ENCODE results near the gene CISD3.

- TF ChIP-seq EZH2 (IDR thresholded peaks at IDR 0.05; ENCODE audit: insufficient read depth, poor library complexity, severe bottlenecking) (no peak), EZH2phosphoT487 (IDR thresholded peaks at IDR 0.05; ENCODE audit: insufficient read depth, low read depth) (no peak)
Observed at GRCh38 chr17:38742411-38743308, 12.5 kb downstream of the CISD3 start.

Data from GM23248 (cell line).